Hepatocyte (in vitro differentiated cells): ENCODE results near the gene ARID5A.

Experiments
- CTCF ChIP-seq: fragments of 200-600 bp; sonication (generic); IDR thresholded peaks from 2 replicates; pipeline ENCODE4 v1.5.1; 2016; ENCODE audit warnings: antibody characterized with exemption, mild to moderate bottlenecking; ENCODE audit not compliant: poor library complexity
- EZH2 ChIP-seq: fragments of 200-600 bp; sonication (generic); IDR thresholded peaks from 2 replicates; pipeline ENCODE4 v1.6.1; 2016; ENCODE audit warnings: antibody characterized with exemption, mild to moderate bottlenecking, borderline replicate concordance

- TF ChIP-seq CTCF (no peak), EZH2 (no peak)
Measured at GRCh38 chr2:96587843-96588242, 51.3 kb downstream of the ARID5A start.
